Measurements from ENCODE around the gene LBR. TPM values are rescaled to one million over a fixed set of nuclear protein-coding genes. Genes with fewer than 3 reads are reported as not detected.

The LBR gene
- total RNA-seq (ENCODE audit: unreplicated experiment) = 93.9 TPM
- long read RNA-seq, transcript LBR-201 (14 exons, 3,745 nt) = major isoform, 14 of 19 reads
- long read RNA-seq, partial matches to known transcripts = 3 of 19 reads
- long read RNA-seq, other reads (novel, unspliced or antisense) = 2 of 19 reads

GRCh38 chr1:225427235-225428067, at the start of gene LBR:
Gene LBR (minus strand): TSS chr1:225428038. CDS start chr1:225424075, 3,963 bp downstream.
- Mint-ChIP-seq H3K9me3 (ENCODE audit: unreplicated experiment) (peaks cover 12% of the 10 kb centered on the region), H3K4me1 (ENCODE audit: low read depth, unreplicated experiment) (peaks cover 39% of the 10 kb centered on the region), H3K36me3 (ENCODE audit: unreplicated experiment) (no peaks in the 10 kb centered on the region), H3K27me3 (ENCODE audit: unreplicated experiment) (peaks cover 2% of the 10 kb centered on the region), H3K4me3 (ENCODE audit: unreplicated experiment) (peak within 1 kb of the TSS; percentile 99), H3K27ac (ENCODE audit: unreplicated experiment) (peak within 1 kb of the TSS; percentile 95)
- peak; percentile 69 for DNase-seq
- TF ChIP-seq CTCF (IDR thresholded peaks at IDR 0.05; ENCODE audit: partially characterized antibody, unreplicated experiment) = no peak

- TF ChIP-seq CTCF (IDR thresholded peaks at IDR 0.05; ENCODE audit: partially characterized antibody, unreplicated experiment) = no peak
- H3K4me3 Mint-ChIP-seq (ENCODE audit: unreplicated experiment) = no peak overlapping the region
- H3K4me1 Mint-ChIP-seq (ENCODE audit: low read depth, unreplicated experiment) = peaks cover 12% of the 10 kb centered on the region
- H3K27me3 Mint-ChIP-seq (ENCODE audit: unreplicated experiment) = peaks cover 13% of the 10 kb centered on the region
- H3K9me3 Mint-ChIP-seq (ENCODE audit: unreplicated experiment) = peaks cover 1% of the 10 kb centered on the region
- DNase-seq = no peak
- H3K27ac Mint-ChIP-seq (ENCODE audit: unreplicated experiment) = no peak overlapping the region
- H3K36me3 Mint-ChIP-seq (ENCODE audit: unreplicated experiment) = no peaks in the 10 kb centered on the region
These were observed 49.6 kb upstream of the LBR start for GRCh38 chr1:225477296-225477911.

GRCh38 chr1:225476538-225476988, 48.7 kb upstream of the LBR start:
- Mint-ChIP-seq H3K4me1 (ENCODE audit: low read depth, unreplicated experiment) (peaks cover 7% of the 10 kb centered on the region), H3K27me3 (ENCODE audit: unreplicated experiment) (peaks cover 13% of the 10 kb centered on the region), H3K27ac (ENCODE audit: unreplicated experiment) (no peak overlapping the region), H3K9me3 (ENCODE audit: unreplicated experiment) (peaks cover 1% of the 10 kb centered on the region), H3K4me3 (ENCODE audit: unreplicated experiment) (peak overlapping the region; percentile 15), H3K36me3 (ENCODE audit: unreplicated experiment) (no peaks in the 10 kb centered on the region)
- DNase-seq = no peak
- TF ChIP-seq CTCF (IDR thresholded peaks at IDR 0.05; ENCODE audit: partially characterized antibody, unreplicated experiment) = no peak

- peaks cover 1% of the 10 kb centered on the region for H3K9me3 Mint-ChIP-seq (ENCODE audit: unreplicated experiment)
- no peak overlapping the region for H3K27ac Mint-ChIP-seq (ENCODE audit: unreplicated experiment)
- H3K4me1 Mint-ChIP-seq (ENCODE audit: low read depth, unreplicated experiment) = peaks cover 6% of the 10 kb centered on the region
- no peaks in the 10 kb centered on the region for H3K36me3 Mint-ChIP-seq (ENCODE audit: unreplicated experiment)
- no peak for DNase-seq
- H3K27me3 Mint-ChIP-seq (ENCODE audit: unreplicated experiment) = peaks cover 13% of the 10 kb centered on the region
- no peak for TF ChIP-seq CTCF (IDR thresholded peaks at IDR 0.05; ENCODE audit: partially characterized antibody, unreplicated experiment)
- H3K4me3 Mint-ChIP-seq (ENCODE audit: unreplicated experiment) = no peak overlapping the region
These were observed 48.3 kb upstream of the LBR start for GRCh38 chr1:225476100-225476511.
